K562 (cell line): ENCODE results near the gene CKMT2.

Source experiments
- CTCF ChIP-seq, 3 experiments: IDR thresholded peaks in 2 of 3; conservative IDR thresholded peaks in 1 of 3; 2 replicates each; pipeline ENCODE4 v1.5.1; 2011 to 2012; ENCODE audit warnings: low read length in 3 of 3, mild to moderate bottlenecking in 3 of 3, control low read depth in 2 of 3, improper control_type of control experiment in 1 of 3, inconsistent platforms in 1 of 3, low read depth in 1 of 3, mixed read lengths in 1 of 3, moderate library complexity in 1 of 3; ENCODE audit not compliant: insufficient read depth in 2 of 3
- FOXJ3 ChIP-seq: sonication (generic); formaldehyde crosslinking; IDR thresholded peaks from 2 replicates; pipeline ENCODE4 v1.4.0; 2020; ENCODE audit warnings: mild to moderate bottlenecking, missing genetic modification reagents
- HNRNPLL ChIP-seq: fragments of 200-400 bp; formaldehyde crosslinking; IDR thresholded peaks from 2 replicates; pipeline ENCODE4 v1.6.1; 2017; ENCODE audit warnings: low read length, low read depth, mild to moderate bottlenecking; ENCODE audit not compliant: poor library complexity, severe bottlenecking
- MEF2D ChIP-seq: conservative IDR thresholded peaks from 2 replicates; pipeline ENCODE4 v1.6.1; 2016; ENCODE audit warnings: low read depth, missing genetic modification characterization, missing compliant biosample characterization
- MTA3 ChIP-seq: fragments of 450-650 bp; formaldehyde crosslinking; IDR thresholded peaks from 2 replicates; pipeline ENCODE4 v1.6.1; 2017; ENCODE audit warnings: mild to moderate bottlenecking, borderline replicate concordance
- POLR2A ChIP-seq: fragments of 450-650 bp; conservative IDR thresholded peaks from 2 replicates; pipeline ENCODE4 v1.6.1; 2016
- RHOXF2B ChIP-seq: fragments of 250-450 bp; sonication (Bioruptor Pico); conservative IDR thresholded peaks from 2 replicates; pipeline ENCODE4 v1.5.1; 2021

- peak in 2 of 3 experiments; percentile 25 to 29; a peak in 2 of 6 replicates for TF ChIP-seq CTCF (IDR thresholded peaks at IDR 0.05 in 2 of 3, conservative IDR thresholded peaks at IDR 0.05 in 1 of 3; ENCODE audit: insufficient read depth in 2 of 3, low read depth in 1 of 3, low read length in 3 of 3)
- no peak for TF ChIP-seq FOXJ3 (CRISPR knock-in tag)
- TF ChIP-seq POLR2A: no peak
- no peak for TF ChIP-seq MEF2D (tag)
- no peak for TF ChIP-seq RHOXF2B (CRISPR knock-in tag)
- no peak for TF ChIP-seq MTA3
- TF ChIP-seq HNRNPLL: no peak
Observed at GRCh38 chr5:81205058-81205457, 28.1 kb upstream of the CKMT2 start.
